ENCODE results near the gene PFDN1. TPM values are rescaled to one million over a fixed set of nuclear protein-coding genes. Genes with fewer than 3 reads are reported as not detected.

PFDN1 gene
- total RNA-seq, 4 donors from 2014 or later = 42.7 to 102 (median 70.9) TPM

DNA sequence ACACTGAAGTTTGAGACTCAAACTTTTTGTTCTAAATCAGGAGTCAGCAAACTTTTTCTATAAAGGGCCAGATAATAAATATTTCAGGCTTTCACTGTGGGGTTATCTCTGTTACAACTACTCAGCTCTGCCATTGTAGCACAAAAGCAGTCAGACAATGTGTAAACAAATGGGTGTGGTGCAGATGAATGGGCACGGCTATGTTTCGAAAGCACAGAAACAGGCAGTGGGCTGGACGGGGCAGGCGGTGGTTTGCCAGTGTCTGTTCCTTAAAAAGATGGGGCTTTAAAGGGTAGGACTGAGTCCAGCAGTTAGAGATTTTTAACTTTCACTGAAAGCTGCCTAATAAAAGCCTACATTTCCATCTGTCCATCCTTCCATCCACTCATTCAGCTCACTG lies 48.9 kb downstream of the PFDN1 start:
- no peak for DNase-seq
- H3K27ac ChIP-seq = peak overlapping the region in 1 of 2 donors; percentile 19

DNA sequence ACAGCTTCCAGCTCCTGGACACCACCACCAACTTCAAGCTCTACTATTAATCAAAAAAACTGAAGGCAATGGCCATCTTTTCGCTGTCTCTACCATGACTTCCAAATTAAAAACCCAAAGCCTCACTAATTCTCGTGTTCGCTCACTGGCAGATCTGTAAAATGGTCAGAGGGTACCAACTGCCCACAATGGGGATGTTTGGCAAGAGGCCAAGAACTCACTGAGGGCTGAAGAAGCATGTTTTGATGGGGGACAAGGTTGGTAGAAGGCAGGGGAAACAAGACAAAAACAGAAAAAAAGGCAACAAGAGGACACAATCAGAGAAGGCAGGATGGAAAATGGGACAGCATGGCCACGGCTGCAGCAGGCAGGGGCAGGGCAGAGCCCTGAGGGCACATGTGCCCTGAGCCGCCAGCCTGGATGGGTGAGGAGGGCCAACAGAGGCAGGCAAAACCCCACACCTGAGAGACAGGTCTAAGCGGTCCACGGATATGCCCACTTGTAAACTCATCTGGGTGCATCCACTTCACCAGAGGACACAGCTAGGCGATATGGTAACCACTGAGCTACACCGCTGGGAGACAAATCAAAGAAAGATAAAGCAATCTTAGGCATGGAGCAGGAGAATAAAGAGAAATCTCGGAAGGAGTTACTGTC lies 50.3 kb downstream of the PFDN1 start:
- no peaks in the 10 kb centered on the region for H3K4me1 ChIP-seq

More for the DNA sequence above, 48.9 kb downstream of the PFDN1 start:
- no peaks in the 10 kb centered on the region for H3K36me3 ChIP-seq
- no peak overlapping the region for H3K4me3 ChIP-seq
- TF ChIP-seq, protein P1, sequence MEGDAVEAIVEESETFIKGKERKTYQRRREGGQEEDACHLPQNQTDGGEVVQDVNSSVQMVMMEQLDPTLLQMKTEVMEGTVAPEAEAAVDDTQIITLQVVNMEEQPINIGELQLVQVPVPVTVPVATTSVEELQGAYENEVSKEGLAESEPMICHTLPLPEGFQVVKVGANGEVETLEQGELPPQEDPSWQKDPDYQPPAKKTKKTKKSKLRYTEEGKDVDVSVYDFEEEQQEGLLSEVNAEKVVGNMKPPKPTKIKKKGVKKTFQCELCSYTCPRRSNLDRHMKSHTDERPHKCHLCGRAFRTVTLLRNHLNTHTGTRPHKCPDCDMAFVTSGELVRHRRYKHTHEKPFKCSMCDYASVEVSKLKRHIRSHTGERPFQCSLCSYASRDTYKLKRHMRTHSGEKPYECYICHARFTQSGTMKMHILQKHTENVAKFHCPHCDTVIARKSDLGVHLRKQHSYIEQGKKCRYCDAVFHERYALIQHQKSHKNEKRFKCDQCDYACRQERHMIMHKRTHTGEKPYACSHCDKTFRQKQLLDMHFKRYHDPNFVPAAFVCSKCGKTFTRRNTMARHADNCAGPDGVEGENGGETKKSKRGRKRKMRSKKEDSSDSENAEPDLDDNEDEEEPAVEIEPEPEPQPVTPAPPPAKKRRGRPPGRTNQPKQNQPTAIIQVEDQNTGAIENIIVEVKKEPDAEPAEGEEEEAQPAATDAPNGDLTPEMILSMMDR (IDR thresholded peaks at IDR 0.05) = no peak
- peak in 1 of 2 donors; percentile 12 for TF ChIP-seq POLR2A (IDR thresholded peaks at IDR 0.05)
- no peaks in the 10 kb centered on the region for H3K4me1 ChIP-seq
- intact Hi-C loops (cut with DNase I; ENCODE audit: low total_unique reads) = no loop called here
- no peaks in the 10 kb centered on the region for H3K9me3 ChIP-seq
- H3K27me3 ChIP-seq = no peaks in the 10 kb centered on the region

DNA sequence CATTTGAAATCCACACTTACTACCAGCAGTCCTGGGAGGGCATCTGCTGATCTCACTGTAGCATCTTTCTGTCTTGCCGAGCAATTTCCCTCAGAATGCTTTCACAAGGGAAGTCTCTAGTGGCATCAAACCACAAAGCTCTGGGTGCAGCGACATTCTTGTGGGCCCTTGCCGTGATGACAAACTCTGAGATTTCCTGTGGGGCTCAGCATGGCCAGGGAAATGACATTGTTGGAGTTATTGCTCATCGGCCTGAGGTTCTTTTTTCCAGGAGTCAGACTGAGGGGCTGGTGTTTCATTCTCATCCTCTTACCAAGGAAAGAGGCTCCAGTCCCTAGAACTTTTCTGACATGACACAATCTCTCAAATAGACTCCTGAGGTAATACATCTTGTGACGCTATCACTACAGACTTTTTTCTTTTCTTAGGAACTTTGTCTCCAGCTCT lies 51.4 kb downstream of the PFDN1 start:
- Histone ChIP-seq H3K36me3 (no peaks in the 10 kb centered on the region), H3K9me3 (no peaks in the 10 kb centered on the region), H3K27me3 (no peaks in the 10 kb centered on the region), H3K4me1 (no peaks in the 10 kb centered on the region), H3K27ac (no peak overlapping the region), H3K4me3 (no peak overlapping the region)
- DNase-seq = no peak
- no peak for TF ChIP-seq POLR2A (IDR thresholded peaks at IDR 0.05)
- TF ChIP-seq, protein P1 (IDR thresholded peaks at IDR 0.05) = no peak
- intact Hi-C loops (cut with DNase I; ENCODE audit: low total_unique reads) = no loop called here

More for the DNA sequence above, 50.3 kb downstream of the PFDN1 start:
- no peak for DNase-seq
- no peaks in the 10 kb centered on the region for H3K27me3 ChIP-seq
- H3K36me3 ChIP-seq = no peaks in the 10 kb centered on the region
- H3K4me3 ChIP-seq = no peak overlapping the region
- no peaks in the 10 kb centered on the region for H3K9me3 ChIP-seq
- no peak overlapping the region for H3K27ac ChIP-seq
- intact Hi-C loops (cut with DNase I; ENCODE audit: low total_unique reads) = no loop called here
- TF ChIP-seq, protein P1 (IDR thresholded peaks at IDR 0.05) = no peak
- TF ChIP-seq POLR2A (IDR thresholded peaks at IDR 0.05) = no peak

DNA sequence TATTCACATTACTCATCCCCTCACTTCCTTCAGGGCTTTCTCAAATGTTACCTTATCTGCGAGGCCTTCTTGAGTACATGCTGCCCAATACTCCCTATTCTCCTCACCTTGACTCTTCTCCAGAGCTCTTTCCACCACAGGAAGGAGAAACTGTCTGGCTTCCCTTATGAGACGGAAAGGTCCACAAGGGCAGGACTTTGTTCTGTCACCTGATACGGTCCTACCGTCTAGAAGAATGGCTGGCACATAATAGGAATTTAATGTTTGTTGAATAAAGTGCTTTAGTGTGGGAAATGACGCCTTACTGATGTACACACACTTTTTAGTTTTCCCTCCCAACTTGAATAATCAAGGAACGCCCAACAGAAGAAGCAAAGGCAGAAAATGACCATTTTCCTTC lies 52.5 kb downstream of the PFDN1 start:
- Histone ChIP-seq H3K4me3 (no peak overlapping the region), H3K27me3 (no peaks in the 10 kb centered on the region), H3K36me3 (no peaks in the 10 kb centered on the region), H3K9me3 (no peaks in the 10 kb centered on the region), H3K4me1 (no peaks in the 10 kb centered on the region), H3K27ac (no peak overlapping the region)
- intact Hi-C loops (cut with DNase I; ENCODE audit: low total_unique reads) = no loop called here
- TF ChIP-seq, protein P1 (IDR thresholded peaks at IDR 0.05) = no peak
- no peak for TF ChIP-seq POLR2A (IDR thresholded peaks at IDR 0.05)
- DNase-seq = no peak

DNA sequence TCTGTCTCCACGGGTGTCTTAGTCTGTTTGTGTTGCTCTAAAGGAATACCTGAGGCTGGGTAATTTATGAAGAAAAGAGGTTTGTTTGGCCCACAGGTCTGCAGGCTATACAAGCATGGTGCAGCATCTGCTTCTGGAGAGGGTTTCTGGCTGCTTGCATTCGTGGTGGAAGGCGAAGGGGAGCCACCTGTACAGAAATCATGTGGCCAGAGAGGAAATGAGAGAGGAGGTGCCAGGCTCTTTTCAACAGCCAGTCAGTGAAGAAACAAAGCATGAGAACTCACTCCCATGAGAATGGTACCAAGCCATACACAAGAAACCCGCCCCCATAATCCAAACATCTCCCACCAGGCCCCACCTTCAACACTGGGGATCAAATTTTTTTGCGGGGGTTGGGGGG lies 53.4 kb downstream of the PFDN1 start:
- Histone ChIP-seq H3K4me1 (no peaks in the 10 kb centered on the region), H3K27ac (no peak overlapping the region)
- intact Hi-C loops (cut with DNase I; ENCODE audit: low total_unique reads) = no loop called here

More for the DNA sequence above, 53.4 kb downstream of the PFDN1 start:
- TF ChIP-seq POLR2A (IDR thresholded peaks at IDR 0.05) = no peak
- TF ChIP-seq, protein P1 (IDR thresholded peaks at IDR 0.05) = no peak
- Histone ChIP-seq H3K9me3 (no peaks in the 10 kb centered on the region), H3K36me3 (no peaks in the 10 kb centered on the region), H3K4me3 (no peak overlapping the region), H3K27me3 (no peaks in the 10 kb centered on the region)
- no peak for DNase-seq

Measured in uterus (tissue), 4 donors.